Measurements from ENCODE around the gene WDR5.

- TF ChIP-seq CTCF (IDR thresholded peaks at IDR 0.05; ENCODE audit: poor library complexity) (no peak), EZH2 (IDR thresholded peaks at IDR 0.05; ENCODE audit: borderline replicate concordance) (no peak)
Observed at GRCh38 chr9:134112561-134112960, 23.3 kb upstream of the WDR5 start.

Measured in hepatocyte (in vitro differentiated cells).